SK-N-SH treated with all-trans-retinoic acid at 6 μM for 48 hours (cell line): ENCODE data around the gene LDB2.

Experiments
- ARNTL ChIP-seq: fragments of 450-650 bp; formaldehyde crosslinking; IDR thresholded peaks from 2 replicates; pipeline ENCODE4 v1.5.0; 2020; ENCODE audit warnings: low read depth, mild to moderate bottlenecking, moderate library complexity, borderline replicate concordance
- GLIS3 ChIP-seq: fragments of 250-450 bp; sonication (Bioruptor Pico); IDR thresholded peaks from 2 replicates; pipeline ENCODE4 v1.5.0; 2020; ENCODE audit warnings: mild to moderate bottlenecking, moderate library complexity
- PATZ1 ChIP-seq: fragments of 250-450 bp; sonication (Bioruptor Pico); IDR thresholded peaks from 2 replicates; pipeline ENCODE4 v1.8.0; 2020; ENCODE audit warnings: mild to moderate bottlenecking, moderate library complexity, borderline replicate concordance
- POU6F1 ChIP-seq: fragments of 250-450 bp; sonication (Bioruptor Pico); IDR thresholded peaks from 2 replicates; pipeline ENCODE4 v1.8.0; 2021; ENCODE audit warnings: low read depth, mild to moderate bottlenecking, moderate library complexity, borderline replicate concordance
- RARB ChIP-seq: fragments of 250-450 bp; sonication (Bioruptor Pico); IDR thresholded peaks from 2 replicates; pipeline ENCODE4 v1.8.0; 2021; ENCODE audit warnings: mild to moderate bottlenecking, moderate library complexity
- ZFP3 ChIP-seq: fragments of 250-450 bp; sonication (Bioruptor Pico); IDR thresholded peaks from 2 replicates; pipeline ENCODE4 v1.5.0; 2020; ENCODE audit warnings: mild to moderate bottlenecking, moderate library complexity
- ZFP30 ChIP-seq: fragments of 450-650 bp; formaldehyde crosslinking; IDR thresholded peaks from 2 replicates; pipeline ENCODE4 v1.5.0; 2022; ENCODE audit warnings: mild to moderate bottlenecking, moderate library complexity
- ZNF70 ChIP-seq: fragments of 450-650 bp; formaldehyde crosslinking; IDR thresholded peaks from 2 replicates; pipeline ENCODE4 v1.5.0; 2020; ENCODE audit warnings: mild to moderate bottlenecking, moderate library complexity

- no peak for TF ChIP-seq GLIS3 (CRISPR knock-in tag)
- no peak for TF ChIP-seq PATZ1
- no peak for TF ChIP-seq POU6F1 (CRISPR knock-in tag)
- no peak for TF ChIP-seq ZFP30 (CRISPR knock-in tag)
- no peak for TF ChIP-seq RARB (CRISPR knock-in tag)
- no peak for TF ChIP-seq ZNF70
- TF ChIP-seq ARNTL (CRISPR knock-in tag) = no peak
- no peak for TF ChIP-seq ZFP3 (CRISPR knock-in tag)
Measured at GRCh38 chr4:16852644-16853043, 45.8 kb downstream of the LDB2 start.
